Sigmoid colon (tissue), 4 donors: ENCODE data around the gene BCL7C.

Experiments used
- CTCF ChIP-seq, 4 experiments: fragments of 450-650 bp in 3 of 4; fragments of 200-600 bp in 1 of 4; IDR thresholded peaks; one replicate each; pipeline ENCODE4 v1.5.1; 2016 to 2019; ENCODE audit warnings: antibody characterized with exemption in 4 of 4, mild to moderate bottlenecking in 3 of 4, moderate library complexity in 2 of 4
- EP300 ChIP-seq, 4 donors: sonication (generic); formaldehyde crosslinking; IDR thresholded peaks; one replicate each; pipeline ENCODE4 v1.6.1; 2017; ENCODE audit warnings: antibody characterized with exemption in 4 of 4
- POLR2A ChIP-seq, 2 donors: fragments of 450-650 bp; IDR thresholded peaks; one replicate each; pipeline ENCODE4 v1.6.1; 2016; ENCODE audit warnings: antibody characterized with exemption in 2 of 2, mild to moderate bottlenecking in 2 of 2, moderate library complexity in 2 of 2

DNA sequence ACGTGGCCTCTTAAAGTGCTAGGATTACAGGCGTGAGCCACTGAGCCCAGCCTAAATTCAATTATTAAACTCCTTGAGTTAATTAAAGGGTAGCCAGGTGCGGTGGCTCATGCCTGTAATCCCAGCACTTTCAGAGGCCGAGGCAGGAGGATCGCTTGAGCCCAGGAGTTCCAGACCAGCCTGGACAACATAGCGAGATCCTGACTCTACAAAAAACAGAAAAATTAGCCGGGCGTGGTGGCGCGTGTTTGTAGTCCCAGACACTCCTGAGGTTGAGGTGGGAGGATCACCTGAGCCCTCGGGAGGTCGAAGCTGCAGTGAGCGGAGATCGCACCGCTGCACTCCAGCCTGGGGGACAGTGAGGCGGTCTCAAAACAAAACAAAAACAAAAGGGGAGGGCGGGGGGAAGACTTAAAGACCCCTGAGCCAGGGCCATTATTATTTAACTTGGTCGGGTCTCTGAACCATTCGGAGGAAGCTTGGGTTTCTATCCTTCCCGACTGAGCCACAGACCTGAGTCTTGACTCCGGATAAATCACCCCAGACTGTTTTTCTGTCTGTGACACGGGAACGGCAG, 19.5 kb downstream of the BCL7C start:
- no peak for TF ChIP-seq CTCF (IDR thresholded peaks at IDR 0.05)
- no peak for TF ChIP-seq POLR2A (IDR thresholded peaks at IDR 0.05)
- TF ChIP-seq EP300 (IDR thresholded peaks at IDR 0.05) = no peak
